NCI-H2171 treated with DMSO at 0.1 percent for 48 hours (cell line): ENCODE results near the gene BSPRY.
"Not testable (repeated sequence)": the region's sequence is repeated elsewhere in the genome, so short reads cannot be mapped to it uniquely, and the experiment has no call there.

Experiments used
- DNase-seq: peaks from one replicate; lab custom pipeline; 2025; lab: John Stamatoyannopoulos, UW

Gene BSPRY

GRCh38 chr9:113370806-113371325 is 21.5 kb downstream of the BSPRY start:
- no peak for DNase-seq

GRCh38 chr9:113372059-113372458 is 22.7 kb downstream of the BSPRY start:
- DNase-seq = no peak

GRCh38 chr9:113373256-113373655 is 23.9 kb downstream of the BSPRY start:
- DNase-seq = no peak

GRCh38 chr9:113373676-113374392 is 24.5 kb downstream of the BSPRY start:
- no peak for DNase-seq

- no peak for DNase-seq
These were observed 26.0 kb downstream of the BSPRY start for GRCh38 chr9:113375057-113376023.

GRCh38 chr9:113376634-113377567 is 27.6 kb downstream of the BSPRY start, which contains the start of gene HDHD3:
HDHD3 (minus strand) TSS chr9:113376986; CDS start chr9:113374354, 2,632 bp downstream.
- DNase-seq = peak; percentile 84

- not testable (repeated sequence) for DNase-seq
These were observed 29.9 kb downstream of the BSPRY start for GRCh38 chr9:113379094-113379828.

GRCh38 chr9:113379829-113380210 is 30.5 kb downstream of the BSPRY start:
- not testable (repeated sequence) for DNase-seq

GRCh38 chr9:113380869-113381378 is 31.6 kb downstream of the BSPRY start:
- no peak for DNase-seq

GRCh38 chr9:113381441-113381840 is 32.1 kb downstream of the BSPRY start:
- DNase-seq = not testable (repeated sequence)

GRCh38 chr9:113381909-113382411 is 32.6 kb downstream of the BSPRY start:
- no peak for DNase-seq

GRCh38 chr9:113386571-113387393 is 37.4 kb downstream of the BSPRY start:
- DNase-seq = no peak

- DNase-seq = no peak
These were observed 38.4 kb downstream of the BSPRY start for GRCh38 chr9:113387560-113388230.

- no peak for DNase-seq
These were observed 39.5 kb downstream of the BSPRY start for GRCh38 chr9:113388833-113389232.

GRCh38 chr9:113389451-113389850 is 40.1 kb downstream of the BSPRY start:
- DNase-seq = no peak

- no peak for DNase-seq
These were observed 41.0 kb downstream of the BSPRY start for GRCh38 chr9:113390192-113390960.

GRCh38 chr9:113391917-113392316 is 42.6 kb downstream of the BSPRY start:
- no peak for DNase-seq

- DNase-seq = no peak
These were observed 43.9 kb downstream of the BSPRY start for GRCh38 chr9:113393281-113393680.
